ENCODE results near the gene SHB. TPM values are rescaled to one million over a fixed set of nuclear protein-coding genes. Genes with fewer than 3 reads are reported as not detected.

The SHB gene
- total RNA-seq, 1 donor from 2014 or later: 1.1 TPM

DNA sequence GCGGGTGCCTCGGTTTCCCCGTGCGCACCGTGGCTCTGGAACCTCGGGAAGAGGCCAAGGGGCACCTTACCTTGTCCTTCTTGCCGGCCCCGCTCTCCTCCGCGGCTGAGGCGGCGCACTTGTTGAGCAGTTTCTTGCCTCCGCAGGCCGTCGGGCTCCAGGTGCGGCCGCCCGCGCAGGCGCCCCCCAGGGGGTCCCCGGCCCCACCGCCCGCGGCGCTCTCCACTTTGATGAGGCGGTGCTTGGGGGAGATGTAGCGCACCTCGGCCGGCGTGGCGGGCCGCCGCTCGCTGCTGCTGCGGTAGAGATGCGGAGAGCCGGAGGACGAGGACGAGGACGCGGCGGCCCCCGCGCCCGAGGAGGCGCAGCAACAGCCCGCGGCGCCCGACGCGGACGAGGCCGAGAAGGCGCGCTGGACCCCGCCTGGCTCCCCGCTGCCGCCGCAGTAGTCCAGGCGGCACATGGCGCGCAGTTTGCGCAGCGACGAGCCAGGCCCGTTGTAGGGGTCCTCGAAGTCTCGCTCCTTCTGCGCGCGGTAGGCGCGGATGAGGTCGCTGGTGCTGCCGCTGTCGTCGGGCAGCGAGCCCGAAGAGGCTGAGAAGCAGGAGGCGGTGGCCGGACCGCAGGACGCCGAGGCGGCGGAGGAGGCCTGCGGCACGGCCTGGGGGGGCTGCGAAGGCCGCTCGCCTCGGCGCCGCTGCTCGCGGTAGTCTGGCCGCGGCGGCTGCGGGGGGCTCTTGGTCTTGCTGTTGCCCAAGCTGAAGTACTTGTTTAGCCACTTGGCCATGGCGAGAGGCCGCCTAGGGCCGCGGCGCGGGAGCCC lies 957 bp downstream of the SHB start:
- TF ChIP-seq CTCF (IDR thresholded peaks at IDR 0.05): no peak
- peak; percentile 92 for TF ChIP-seq EZH2phosphoT487 (IDR thresholded peaks at IDR 0.05)
- TF ChIP-seq EZH2 (IDR thresholded peaks at IDR 0.05): peak; percentile 88
- DNase-seq (ENCODE audit: low spot score): peak; percentile 62
- H3K4me1 Mint-ChIP-seq: peaks cover 47% of the 10 kb centered on the region
- peaks cover 33% of the 10 kb centered on the region for H3K4me1 ChIP-seq
- peaks cover 3% of the 10 kb centered on the region for H3K36me3 Mint-ChIP-seq
- H3K27ac ChIP-seq: no peak overlapping the region
- H3K9me3 Mint-ChIP-seq: no peaks in the 10 kb centered on the region
- no peak overlapping the region for H2AFZ ChIP-seq (replicated peaks)
- no peak overlapping the region for H3K27ac Mint-ChIP-seq
- no peaks in the 10 kb centered on the region for H3K36me3 ChIP-seq
- peaks cover 24% of the 10 kb centered on the region for H4K20me1 ChIP-seq (ENCODE audit: low read depth)
- H3F3A ChIP-seq (ENCODE audit: low read depth): peaks cover 30% of the 10 kb centered on the region
- peak overlapping the region; percentile 79 for H3K4me3 ChIP-seq
- H3K4me3 Mint-ChIP-seq: peak overlapping the region; percentile 92
- no peaks in the 10 kb centered on the region for H3K9me3 ChIP-seq (ENCODE audit: low read depth)
- peak overlapping the region; percentile 97 for H3K4me2 ChIP-seq
- peaks cover 36% of the 10 kb centered on the region for H3K27me3 Mint-ChIP-seq (ENCODE audit: insufficient read depth, low read depth)
- no peaks in the 10 kb centered on the region for H3K79me2 ChIP-seq (ENCODE audit: low read depth)
- peaks cover 59% of the 10 kb centered on the region for H3K27me3 ChIP-seq
- H3K9ac ChIP-seq: no peak overlapping the region

GRCh38 chr9:38066914-38067858 lies 1.8 kb downstream of the SHB start:
- Histone ChIP-seq H3K27ac (no peak overlapping the region), H3K4me3 (peak overlapping the region; percentile 79), H2AFZ (replicated peaks) (no peak overlapping the region), H3K4me2 (peak overlapping the region; percentile 97), H3K9me3 (ENCODE audit: low read depth) (no peaks in the 10 kb centered on the region), H3K36me3 (no peaks in the 10 kb centered on the region), H3K79me2 (ENCODE audit: low read depth) (no peaks in the 10 kb centered on the region), H3K9ac (no peak overlapping the region), H3K4me1 (peaks cover 33% of the 10 kb centered on the region), H3F3A (ENCODE audit: low read depth) (peaks cover 30% of the 10 kb centered on the region), H3K27me3 (peaks cover 57% of the 10 kb centered on the region), H4K20me1 (ENCODE audit: low read depth) (peaks cover 24% of the 10 kb centered on the region)
- Mint-ChIP-seq H3K36me3 (peaks cover 3% of the 10 kb centered on the region), H3K9me3 (no peaks in the 10 kb centered on the region), H3K27ac (peak overlapping the region; percentile 50), H3K27me3 (ENCODE audit: insufficient read depth, low read depth) (peaks cover 36% of the 10 kb centered on the region), H3K4me3 (peak overlapping the region; percentile 92), H3K4me1 (peaks cover 56% of the 10 kb centered on the region)
- TF ChIP-seq CTCF (IDR thresholded peaks at IDR 0.05) (no peak), EZH2phosphoT487 (IDR thresholded peaks at IDR 0.05) (no peak), EZH2 (IDR thresholded peaks at IDR 0.05) (peak; percentile 87)
- peak; percentile 55 for DNase-seq (ENCODE audit: low spot score)

DNA sequence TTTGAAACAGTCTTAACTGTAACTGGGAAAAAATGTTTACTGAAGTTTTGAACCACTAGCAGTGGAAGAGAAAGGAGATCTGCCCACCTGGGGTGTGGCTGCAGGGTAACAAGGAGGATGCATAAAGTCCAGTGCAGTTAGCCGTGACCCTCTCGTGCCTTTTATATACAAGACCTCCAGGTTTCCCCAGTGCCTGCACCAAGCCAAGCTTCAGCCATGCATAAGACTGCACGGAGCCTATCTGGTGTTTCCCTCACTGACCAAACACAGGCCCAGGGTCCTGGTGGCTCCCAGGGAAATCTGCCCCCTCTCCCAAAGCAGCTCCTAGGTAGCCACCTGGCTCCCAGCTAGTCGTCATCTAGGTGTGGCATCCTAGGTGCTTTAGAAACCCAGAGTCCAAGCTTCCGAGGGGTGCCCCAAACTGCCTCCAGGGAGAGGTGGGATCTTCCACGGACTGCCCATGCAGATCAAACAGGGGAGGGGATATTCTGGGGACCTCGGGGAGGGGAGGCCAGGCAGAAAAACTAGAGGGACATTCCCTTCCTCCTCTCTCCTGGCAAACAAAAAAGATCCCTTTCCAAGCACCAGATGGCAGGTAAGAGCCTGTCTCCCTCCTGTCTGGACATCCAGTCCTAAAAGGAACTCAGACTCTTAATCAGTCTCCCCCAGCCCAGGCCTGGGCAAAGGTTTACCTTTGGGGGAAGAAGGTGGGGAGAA lies 2.7 kb downstream of the SHB start:
- Mint-ChIP-seq H3K36me3 (peaks cover 3% of the 10 kb centered on the region), H3K9me3 (no peaks in the 10 kb centered on the region), H3K27me3 (ENCODE audit: insufficient read depth, low read depth) (peaks cover 34% of the 10 kb centered on the region), H3K4me1 (peaks cover 62% of the 10 kb centered on the region), H3K4me3 (peak overlapping the region; percentile 92), H3K27ac (no peak overlapping the region)
- H3K27me3 ChIP-seq: peaks cover 48% of the 10 kb centered on the region
- peaks cover 34% of the 10 kb centered on the region for H3K4me1 ChIP-seq
- no peaks in the 10 kb centered on the region for H3K36me3 ChIP-seq
- no peak overlapping the region for H3K27ac ChIP-seq
- peak; percentile 48 for DNase-seq (ENCODE audit: low spot score)
- H3K79me2 ChIP-seq (ENCODE audit: low read depth): no peaks in the 10 kb centered on the region
- H3F3A ChIP-seq (ENCODE audit: low read depth): peaks cover 30% of the 10 kb centered on the region
- H3K9me3 ChIP-seq (ENCODE audit: low read depth): no peaks in the 10 kb centered on the region
- peaks cover 24% of the 10 kb centered on the region for H4K20me1 ChIP-seq (ENCODE audit: low read depth)
- H2AFZ ChIP-seq (replicated peaks): no peak overlapping the region
- H3K4me3 ChIP-seq: peak overlapping the region; percentile 79
- TF ChIP-seq EZH2phosphoT487 (IDR thresholded peaks at IDR 0.05) (no peak), CTCF (IDR thresholded peaks at IDR 0.05) (peak; percentile 29), EZH2 (IDR thresholded peaks at IDR 0.05) (no peak)
- peak overlapping the region; percentile 97 for H3K4me2 ChIP-seq
- H3K9ac ChIP-seq: no peak overlapping the region
